HG02642 (cell line): ENCODE data around the gene ZFAND3.
"Not testable (repeated sequence)": the region's sequence is repeated elsewhere in the genome, so short reads cannot be mapped to it uniquely, and the experiment has no call there.

Experiments used
- ATAC-seq: cut with Tn5 transposase; IDR thresholded peaks from one replicate; pipeline ENCODE4 v1.9.1; 2021; ENCODE audit warnings: mild to moderate bottlenecking; ENCODE audit not compliant: unreplicated experiment, poor library complexity

ZFAND3 gene

DNA sequence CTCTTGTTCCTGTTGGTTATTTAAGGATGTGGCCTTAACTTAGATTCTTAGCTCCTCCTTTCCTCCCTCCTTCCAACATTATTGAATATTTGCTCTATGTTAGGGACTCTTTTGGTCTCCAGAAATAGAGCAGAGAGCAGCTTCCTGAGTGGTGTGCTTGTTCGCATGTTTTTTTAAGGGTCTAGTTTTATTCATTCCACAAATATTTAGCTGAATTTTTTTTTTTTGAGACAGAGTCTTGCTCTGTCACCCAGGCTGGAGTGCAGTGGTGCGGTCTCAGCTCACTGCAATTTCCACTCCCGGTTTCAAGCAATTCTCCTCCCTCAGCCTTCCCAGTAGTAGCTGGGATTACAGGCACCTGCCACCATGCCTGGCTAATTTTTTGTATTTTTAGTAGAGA is 169.2 kb downstream of the ZFAND3 start:
- no peak for ATAC-seq

DNA sequence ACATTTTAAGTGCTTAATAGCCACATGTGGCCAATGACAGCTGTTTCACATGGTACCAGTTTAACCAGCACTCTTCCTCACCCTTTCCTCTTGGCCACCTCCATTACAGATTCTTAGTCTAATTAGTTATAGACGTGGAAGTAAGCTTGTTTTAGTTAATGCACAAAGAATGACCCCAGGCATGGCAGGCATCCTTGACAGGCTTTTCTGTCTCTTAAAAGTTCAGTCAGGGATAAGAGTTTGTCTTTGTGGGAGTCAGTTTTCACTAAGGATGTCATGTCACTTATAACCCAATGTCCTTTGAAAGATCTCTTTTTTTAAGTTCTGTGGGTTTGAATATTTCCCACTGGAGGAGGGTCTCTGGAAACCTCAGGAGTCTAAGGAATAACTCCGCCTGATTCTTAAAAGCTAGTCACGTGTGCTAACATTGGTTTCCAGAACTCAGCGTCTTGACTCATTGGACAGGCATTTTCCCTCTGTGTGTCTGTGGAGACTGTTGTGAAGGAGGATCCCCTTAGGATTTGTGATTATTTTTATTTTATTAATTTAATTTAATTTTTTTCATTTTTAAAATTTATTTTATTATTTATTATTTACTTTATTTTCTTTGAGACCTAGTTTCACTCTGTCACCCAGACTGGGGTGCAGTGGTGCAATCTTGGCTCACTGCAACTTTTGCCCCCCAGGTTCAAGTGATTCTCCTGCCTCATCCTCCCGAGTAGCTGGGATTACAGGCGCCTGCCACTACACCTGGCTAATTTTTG is 171.4 kb downstream of the ZFAND3 start:
- no peak for ATAC-seq

DNA sequence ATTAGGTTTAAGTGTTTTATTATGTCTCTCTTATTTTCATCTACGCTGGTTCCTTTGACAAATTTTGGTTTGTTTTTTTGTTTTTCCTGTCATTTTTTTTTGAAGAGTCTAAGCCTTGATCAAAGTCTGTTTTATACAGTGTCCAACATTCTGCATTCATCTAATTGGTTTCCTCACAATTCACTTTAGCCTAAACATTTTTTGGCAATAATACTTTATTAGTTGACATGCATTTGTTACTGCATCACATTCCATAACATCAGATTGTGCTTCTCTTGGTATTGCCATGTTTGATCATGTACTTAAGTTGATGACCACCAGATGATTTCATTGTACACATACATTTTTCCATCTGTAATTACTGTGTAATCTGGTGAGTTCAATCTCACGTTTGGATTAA is 173.2 kb downstream of the ZFAND3 start:
- no peak for ATAC-seq

DNA sequence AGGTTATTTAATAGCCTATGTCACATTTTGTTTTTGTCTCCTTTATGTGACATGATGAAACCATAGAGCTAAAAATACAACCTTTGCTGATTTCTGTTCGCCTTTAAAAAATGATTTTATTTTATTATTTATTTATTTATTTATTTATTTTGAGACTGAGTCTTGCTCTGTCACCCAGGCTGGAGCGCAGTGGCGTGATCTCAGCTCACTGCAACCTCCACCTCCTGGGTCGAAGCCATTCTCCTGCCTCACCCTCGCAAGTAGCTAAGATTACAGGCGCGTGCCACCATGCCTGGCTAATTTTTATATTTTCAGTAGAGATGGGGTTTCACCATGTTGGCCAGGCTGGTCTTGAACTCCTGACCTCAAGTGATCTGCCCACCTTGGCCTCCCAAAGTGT is 173.7 kb downstream of the ZFAND3 start:
- ATAC-seq, result not testable (repeated sequence)

DNA sequence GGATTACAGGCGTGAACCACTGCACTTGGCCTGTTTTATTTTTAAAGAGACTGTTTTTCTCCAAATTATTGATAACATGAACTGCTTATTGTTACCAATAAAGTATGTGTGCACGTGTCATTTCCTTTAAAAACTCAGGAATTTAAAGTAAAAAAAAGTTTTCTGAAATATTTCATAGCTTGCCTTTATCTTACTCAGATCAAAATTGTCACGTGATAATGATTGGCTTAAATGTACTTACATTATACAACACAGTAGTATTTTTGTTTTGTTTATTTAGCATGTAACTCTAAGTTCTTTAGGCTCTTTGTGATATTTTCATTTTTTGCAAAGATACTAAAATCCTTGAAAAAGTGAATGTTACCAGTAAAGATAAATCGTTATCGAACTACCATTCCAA is 174.1 kb downstream of the ZFAND3 start:
- ATAC-seq, result no peak

DNA sequence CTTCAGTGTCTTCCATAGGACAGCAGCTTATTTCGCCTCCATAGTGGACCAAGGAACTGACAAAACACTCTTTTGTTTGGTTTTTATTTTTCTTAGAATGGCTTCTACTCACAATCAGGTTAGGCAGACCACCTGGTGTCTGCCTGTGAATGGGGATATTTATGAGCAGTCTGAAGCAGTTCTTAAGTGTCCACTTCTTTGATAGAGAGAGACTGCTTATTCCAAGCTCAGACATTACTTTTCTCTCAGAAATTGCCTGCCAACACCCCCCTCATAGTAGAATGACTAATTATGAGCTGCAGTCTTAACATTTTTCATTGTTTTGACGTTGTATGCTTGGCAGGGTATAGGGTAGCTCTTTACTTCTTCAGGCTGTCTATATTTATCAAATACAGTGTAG is 174.7 kb downstream of the ZFAND3 start:
- ATAC-seq, result no peak

DNA sequence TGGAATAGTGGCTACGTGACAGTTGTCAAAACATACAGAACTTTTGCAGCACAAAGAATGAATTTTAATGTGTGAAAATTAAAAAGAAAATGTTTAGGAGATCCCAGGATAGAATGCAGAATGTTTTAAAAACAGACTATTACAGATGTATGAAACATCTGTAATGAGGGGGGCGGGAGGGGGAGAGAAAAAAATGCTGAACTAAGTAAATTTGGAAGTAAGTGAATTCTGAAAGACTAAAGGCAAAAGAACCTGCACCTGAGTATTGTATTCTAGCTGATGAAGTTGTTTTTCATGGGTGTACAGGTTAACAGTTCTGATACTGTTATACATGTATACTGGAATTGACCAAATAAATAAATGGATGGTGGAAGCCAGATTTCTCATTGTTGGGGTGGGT is 178.8 kb downstream of the ZFAND3 start:
- ATAC-seq, result no peak

DNA sequence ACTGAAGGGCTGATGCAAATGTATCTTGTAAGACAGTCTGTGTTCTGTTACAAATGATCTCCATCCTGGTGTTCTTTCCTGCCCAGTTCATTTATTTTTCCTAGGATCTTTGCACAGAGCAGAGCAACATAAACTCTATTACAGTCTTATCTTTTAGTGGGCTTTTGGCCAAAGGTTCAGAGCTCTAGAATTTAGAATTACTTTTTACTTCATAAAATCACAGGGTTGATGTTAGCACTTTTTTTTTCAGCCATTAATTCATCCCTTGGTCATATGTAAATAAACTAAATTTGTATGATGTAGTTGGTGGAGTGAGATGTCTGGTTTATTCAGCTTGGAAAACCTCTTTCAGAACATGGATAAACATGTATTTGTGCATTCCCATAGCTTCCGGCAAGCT is 181.9 kb downstream of the ZFAND3 start:
- ATAC-seq, result no peak

DNA sequence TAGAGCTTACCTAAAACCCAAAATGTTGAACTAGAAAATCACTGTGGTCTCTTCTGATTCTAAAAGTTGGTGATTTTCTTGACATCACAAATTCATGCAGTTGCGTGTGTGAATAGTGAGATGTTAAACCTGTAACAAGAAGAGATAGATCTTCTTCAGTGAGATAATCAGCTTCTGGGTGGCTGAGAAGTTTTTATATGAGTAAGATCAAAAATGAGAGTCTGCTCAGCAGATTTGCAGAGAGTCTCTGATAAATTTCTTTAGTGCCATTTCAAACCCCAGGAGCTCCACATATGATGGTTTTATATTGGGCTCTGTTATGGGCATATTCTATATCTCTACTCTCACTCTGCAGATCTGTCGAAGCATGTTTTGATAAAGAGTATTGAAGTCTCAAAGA is 185.4 kb downstream of the ZFAND3 start:
- ATAC-seq, result no peak

DNA sequence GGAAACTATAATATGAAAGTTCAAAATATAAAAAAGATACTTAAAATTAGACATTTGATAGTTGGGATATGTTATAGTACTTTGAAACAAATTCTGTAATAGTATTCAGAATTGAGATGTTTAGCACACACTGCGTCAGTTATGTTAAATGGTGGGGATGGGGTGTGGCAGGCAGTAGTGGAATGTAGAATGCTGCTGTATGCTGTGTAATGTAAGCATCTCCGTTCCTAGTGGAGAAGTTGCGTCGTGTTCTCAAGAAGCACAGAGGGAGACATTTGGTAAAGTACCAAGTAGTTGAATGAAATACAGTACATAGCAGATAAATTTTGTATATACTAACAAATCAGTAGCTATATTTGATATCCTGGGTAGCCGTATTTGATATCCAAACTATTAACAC is 192.4 kb downstream of the ZFAND3 start:
- ATAC-seq, result no peak

DNA sequence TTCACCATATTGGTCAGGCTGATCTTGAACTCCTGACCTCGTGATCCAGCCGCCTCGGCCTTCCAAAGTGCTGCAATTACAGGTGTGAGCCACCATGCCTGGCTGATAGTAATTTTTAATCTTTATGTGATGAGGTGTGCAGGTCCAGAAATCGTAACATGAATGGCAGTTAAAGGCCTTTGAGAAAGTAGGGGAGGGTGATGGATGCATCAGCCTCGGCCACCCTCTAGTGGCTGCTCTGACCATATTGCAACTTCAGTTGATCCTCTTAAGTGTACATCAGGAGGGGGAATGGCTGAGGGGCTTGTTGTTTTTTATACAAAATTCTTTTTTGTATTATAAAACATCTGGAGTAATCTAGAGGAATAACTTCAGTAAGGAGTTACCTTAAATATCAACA is 193.0 kb downstream of the ZFAND3 start:
- no peak for ATAC-seq

DNA sequence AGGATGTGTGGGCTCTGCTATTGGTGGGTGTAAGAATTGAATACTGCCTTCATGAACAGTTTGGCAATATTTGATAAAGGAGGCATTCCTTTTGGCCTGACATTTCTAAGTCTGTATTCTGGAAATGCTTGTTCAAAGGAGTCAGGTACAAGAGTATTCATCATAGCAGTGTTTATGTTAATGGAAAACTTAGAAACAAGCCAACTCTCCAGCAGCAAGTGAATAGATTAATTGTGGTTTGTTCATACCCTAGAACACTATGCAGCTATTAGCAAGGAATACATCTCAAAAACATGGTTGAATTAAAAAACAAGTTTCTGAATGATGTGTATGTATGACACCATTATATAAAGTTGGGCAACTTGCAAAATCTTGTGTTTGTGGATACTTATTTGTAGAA is 195.8 kb downstream of the ZFAND3 start:
- no peak for ATAC-seq

DNA sequence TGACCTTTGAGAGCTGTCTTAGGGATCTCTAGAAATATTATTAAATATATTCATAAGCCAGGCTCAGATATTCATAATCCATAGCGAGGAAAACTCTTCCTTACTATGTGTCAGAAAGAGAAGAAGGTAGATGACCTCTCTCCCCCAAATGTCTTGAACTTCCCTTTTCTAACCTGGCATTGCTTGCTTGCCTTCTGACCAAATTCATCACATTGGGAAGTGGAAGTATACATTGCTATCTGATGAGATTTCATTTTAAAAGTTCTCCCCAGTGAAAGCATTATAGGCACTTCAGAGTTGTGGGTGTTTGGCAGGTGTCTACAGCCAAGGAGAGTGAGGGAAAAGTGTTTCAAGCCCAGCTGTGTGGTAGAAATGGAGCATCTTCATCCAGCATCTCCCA is 197.3 kb downstream of the ZFAND3 start:
- no peak for ATAC-seq

DNA sequence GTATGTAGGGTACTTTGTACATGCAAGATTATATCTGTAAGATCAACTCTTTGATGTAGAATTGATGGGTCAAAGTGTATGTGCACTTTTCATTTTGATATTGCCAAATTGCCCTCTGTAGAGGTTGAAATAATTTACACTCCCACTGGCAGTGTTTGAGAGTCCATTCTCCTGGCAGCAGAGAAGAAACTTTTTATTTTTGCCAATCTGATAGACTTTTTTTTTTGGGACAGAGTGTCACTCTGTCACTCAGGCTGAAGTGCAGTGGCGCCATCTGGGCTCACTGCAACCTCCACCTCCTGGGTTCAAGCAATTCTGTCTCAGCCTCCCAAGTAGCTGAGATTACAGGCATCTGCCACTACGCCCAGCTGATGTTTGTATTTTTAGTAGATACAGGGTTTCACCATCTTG is 199.2 kb downstream of the ZFAND3 start:
- no peak for ATAC-seq

DNA sequence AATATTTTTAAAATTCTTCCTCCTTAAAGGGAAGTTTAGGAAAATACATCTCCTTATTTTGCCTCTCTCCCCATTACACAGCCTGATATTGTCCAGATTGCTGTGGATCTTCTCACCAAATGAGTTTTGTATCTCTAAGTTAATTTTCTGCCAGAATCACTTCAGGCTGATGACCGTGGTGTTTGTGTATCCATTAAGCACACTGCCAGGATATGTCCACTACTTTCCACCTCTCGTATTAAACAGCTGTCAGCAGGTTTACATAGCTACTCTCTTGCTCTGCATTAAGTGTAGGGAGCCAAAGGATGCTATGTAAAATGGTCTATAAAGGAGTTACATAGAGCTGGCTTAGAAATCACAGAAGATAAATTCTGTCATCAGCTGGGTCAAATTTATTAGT is 201.1 kb downstream of the ZFAND3 start:
- no peak for ATAC-seq

DNA sequence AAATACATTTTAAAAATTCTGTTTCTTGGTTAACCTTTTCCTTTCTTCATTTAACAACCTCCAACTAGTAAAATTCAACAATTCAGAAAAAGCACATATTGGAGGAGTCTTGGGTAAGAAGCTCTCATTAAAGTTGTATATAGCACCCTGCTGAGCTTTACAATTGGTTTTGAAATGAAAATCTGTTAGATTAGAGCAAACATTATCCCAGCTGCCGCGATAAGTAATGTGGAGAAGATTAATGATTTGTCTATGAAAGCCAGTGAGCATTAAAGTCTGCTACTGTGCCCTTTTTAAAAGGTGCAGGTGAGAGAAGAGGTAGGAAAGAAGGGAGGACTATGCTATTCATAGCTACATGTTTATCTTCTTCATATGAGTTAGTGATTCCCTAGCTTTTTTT is 201.5 kb downstream of the ZFAND3 start:
- ATAC-seq, result no peak

DNA sequence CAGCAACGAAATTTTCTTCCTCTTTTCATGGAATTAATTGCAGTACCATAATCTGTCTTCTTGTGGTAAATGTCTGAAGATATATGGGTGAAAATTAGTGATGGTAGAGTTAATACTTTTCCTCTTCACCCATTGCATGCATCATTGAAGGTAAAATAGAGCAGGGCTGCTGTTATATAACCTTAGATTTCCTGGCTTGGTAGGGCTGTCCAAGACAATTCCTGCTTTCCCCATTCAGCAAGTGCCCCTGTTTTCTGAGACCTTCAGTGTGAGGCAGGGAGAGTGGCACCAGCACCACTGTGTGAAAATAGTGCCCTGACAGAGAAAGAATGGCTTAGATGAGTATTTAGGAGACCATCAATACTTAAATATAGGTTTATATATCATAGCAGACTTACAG is 202.0 kb downstream of the ZFAND3 start:
- no peak for ATAC-seq

DNA sequence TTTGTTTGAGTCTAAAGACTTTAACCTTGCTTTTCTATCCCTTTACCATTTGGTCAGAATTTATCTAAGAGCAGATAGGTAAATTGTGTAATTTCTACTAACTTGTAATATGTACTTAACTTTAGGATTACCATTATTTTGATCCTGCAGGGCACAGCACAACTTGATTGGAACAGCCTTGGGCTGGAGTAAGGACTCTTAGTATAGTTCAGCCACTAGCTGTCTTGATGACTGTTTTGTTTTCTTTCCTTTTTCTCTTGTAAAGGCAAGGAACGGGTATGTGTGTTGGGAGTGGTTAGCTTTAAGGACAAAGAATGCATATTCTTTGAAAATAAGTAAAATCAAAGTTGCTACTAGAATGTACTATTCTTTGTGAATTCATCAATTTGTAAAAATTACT is 203.2 kb downstream of the ZFAND3 start:
- ATAC-seq, result no peak

DNA sequence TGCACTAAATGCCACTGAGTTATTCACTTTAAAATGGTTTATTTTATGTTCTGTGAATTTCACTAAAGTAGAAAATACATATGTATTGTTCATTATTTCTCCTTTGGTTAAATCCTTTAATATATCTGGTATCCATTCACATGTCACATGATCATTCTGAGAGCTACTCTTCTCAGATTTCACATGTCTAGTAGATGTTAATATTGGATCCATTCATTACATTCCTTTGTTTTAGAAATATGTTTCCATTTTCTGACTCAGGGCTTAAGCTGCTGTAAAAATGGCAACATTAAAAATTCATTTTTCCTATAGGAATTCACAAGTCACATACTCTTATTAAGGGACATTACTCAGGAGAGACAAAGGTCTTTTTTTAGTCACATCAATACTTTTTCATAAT is 205.4 kb downstream of the ZFAND3 start:
- ATAC-seq, result no peak

DNA sequence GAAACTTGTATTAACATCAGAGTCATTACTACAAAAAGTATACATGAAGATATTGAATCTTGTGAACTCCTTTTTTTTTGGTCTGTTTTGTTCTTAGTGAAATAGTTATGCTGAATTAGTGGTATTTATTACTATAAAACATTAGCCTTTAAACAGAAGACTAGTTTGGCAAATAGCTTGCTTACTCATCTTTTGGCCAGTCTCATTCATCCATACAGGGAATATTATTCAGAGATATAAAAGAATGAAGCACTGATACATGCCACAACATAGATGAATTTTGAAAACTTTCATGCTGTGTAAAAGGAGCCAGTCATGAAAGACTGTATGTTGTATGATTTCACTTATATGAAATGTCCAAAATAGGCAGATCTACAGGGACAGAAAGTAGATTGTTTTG is 205.9 kb downstream of the ZFAND3 start:
- no peak for ATAC-seq

DNA sequence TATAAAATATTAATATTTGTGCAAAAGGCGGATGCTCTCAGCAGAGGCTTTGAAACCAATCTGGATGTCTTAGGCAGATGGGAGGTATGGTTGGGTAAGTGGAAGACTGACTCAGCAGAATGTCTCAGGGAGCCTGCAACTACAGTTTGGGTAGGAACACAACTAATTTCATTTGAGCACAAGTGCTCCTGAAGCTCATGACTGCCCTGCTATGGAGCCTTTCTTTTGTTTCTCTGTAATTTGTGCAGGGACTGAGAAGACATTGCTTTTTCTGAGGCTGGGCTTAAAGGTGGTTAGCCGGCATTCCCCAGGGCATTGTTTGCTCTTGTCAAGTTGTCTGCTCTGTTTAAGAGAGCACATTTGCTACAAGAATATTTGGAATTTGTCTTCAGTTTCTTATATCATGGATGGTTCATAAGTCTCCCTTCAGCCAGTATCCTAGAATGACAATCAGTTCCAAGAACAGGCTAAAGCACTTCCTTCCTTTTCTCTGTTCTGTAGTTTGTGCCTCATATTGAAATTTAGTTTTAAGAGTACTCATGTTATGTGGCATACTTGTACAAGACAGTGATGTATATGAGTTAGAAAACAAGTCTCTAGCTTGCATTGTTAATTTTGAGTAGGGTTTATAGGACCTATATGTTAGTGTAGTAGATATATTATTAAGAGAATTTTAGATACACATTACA is 208.3 kb downstream of the ZFAND3 start:
- no peak for ATAC-seq

DNA sequence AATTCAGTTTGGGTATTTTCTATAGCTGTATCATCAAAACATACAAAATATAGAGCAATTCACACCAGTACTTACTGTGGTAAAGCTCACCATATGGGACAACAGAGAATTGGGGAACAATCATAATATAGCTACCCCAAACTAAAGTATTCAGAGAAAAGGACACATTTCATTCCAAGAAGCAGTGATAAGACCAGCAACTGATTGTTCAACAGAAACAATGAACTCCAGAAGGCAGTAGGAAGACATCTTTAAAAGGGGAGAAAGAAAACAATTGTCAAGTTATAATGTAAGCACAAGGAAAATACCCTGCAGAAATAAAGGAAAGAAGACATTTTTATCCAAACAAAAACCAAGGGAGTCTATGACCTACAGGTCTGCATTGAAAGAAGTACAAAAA is 210.9 kb downstream of the ZFAND3 start:
- no peak for ATAC-seq
